GM18861 (cell line): ENCODE results near the gene PTPN9.
"Not testable (repeated sequence)": the region's sequence is repeated elsewhere in the genome, so short reads cannot be mapped to it uniquely, and the experiment has no call there.

Experiments used
- ATAC-seq: cut with Tn5 transposase; IDR thresholded peaks from one replicate; pipeline ENCODE4 v1.9.1; 2021; ENCODE audit not compliant: unreplicated experiment

The PTPN9 gene

GRCh38 chr15:75532413-75533250 is 46.5 kb downstream of the PTPN9 start:
- ATAC-seq = no peak

GRCh38 chr15:75531041-75531450 is 48.1 kb downstream of the PTPN9 start:
- no peak for ATAC-seq

- no peak for ATAC-seq
These were observed 48.9 kb downstream of the PTPN9 start for GRCh38 chr15:75530169-75530568.

- ATAC-seq = not testable (repeated sequence)
These were observed 53.4 kb downstream of the PTPN9 start for GRCh38 chr15:75525756-75526155.

- no peak for ATAC-seq
These were observed 56.1 kb downstream of the PTPN9 start for GRCh38 chr15:75523011-75523410.

- ATAC-seq = no peak
These were observed 61.9 kb downstream of the PTPN9 start for GRCh38 chr15:75517233-75517632.

- ATAC-seq = no peak
These were observed 70.1 kb downstream of the PTPN9 start for GRCh38 chr15:75508840-75509532.

GRCh38 chr15:75502360-75502759 is 76.8 kb downstream of the PTPN9 start:
- ATAC-seq = no peak

GRCh38 chr15:75493732-75494131 is 85.4 kb downstream of the PTPN9 start:
- ATAC-seq = no peak

- no peak for ATAC-seq
These were observed 95.2 kb downstream of the PTPN9 start for GRCh38 chr15:75483961-75484360.

GRCh38 chr15:75483556-75483955 is 95.6 kb downstream of the PTPN9 start:
- ATAC-seq = not testable (repeated sequence)

GRCh38 chr15:75483106-75483505 is 96.0 kb downstream of the PTPN9 start:
- no peak for ATAC-seq

GRCh38 chr15:75480463-75480862 is 98.7 kb downstream of the PTPN9 start:
- ATAC-seq = not testable (repeated sequence)

- ATAC-seq = no peak
These were observed 99.4 kb downstream of the PTPN9 start for GRCh38 chr15:75479670-75480069.

GRCh38 chr15:75477094-75477493 is 102.0 kb downstream of the PTPN9 start:
- not testable (repeated sequence) for ATAC-seq

- no peak for ATAC-seq
These were observed 110.1 kb downstream of the PTPN9 start for GRCh38 chr15:75468913-75469598.

GRCh38 chr15:75460646-75461045 is 118.5 kb downstream of the PTPN9 start:
- no peak for ATAC-seq

- ATAC-seq = no peak
These were observed 119.5 kb downstream of the PTPN9 start for GRCh38 chr15:75459581-75459980.

- no peak for ATAC-seq
These were observed 122.4 kb downstream of the PTPN9 start for GRCh38 chr15:75456710-75457109.

GRCh38 chr15:75455982-75456531 is 123.1 kb downstream of the PTPN9 start:
- no peak for ATAC-seq

- ATAC-seq = no peak
These were observed 123.6 kb downstream of the PTPN9 start for GRCh38 chr15:75455424-75455981.
